ENCODE results near the gene CTSE.

- TF ChIP-seq ZNF274 (IDR thresholded peaks at IDR 0.05; ENCODE audit: low read depth, low read length) (no peak), SUZ12 (IDR thresholded peaks at IDR 0.05; ENCODE audit: extremely low read depth, insufficient read depth, insufficient read length) (no peak)
These were observed 36.8 kb downstream of the CTSE start for GRCh38 chr1:205986861-205987260.

Measured in NT2/D1 (cell line).